ENCODE measurements around the gene SYPL1.

SYPL1 gene

GRCh38 chr7:106121189-106121810, 9.2 kb upstream of the SYPL1 start:
- no peak for DNase-seq

- DNase-seq: no peak
Measured at GRCh38 chr7:106120500-106120899, 8.4 kb upstream of the SYPL1 start.

- no peak for DNase-seq
Measured at GRCh38 chr7:106119719-106120118, 7.6 kb upstream of the SYPL1 start.

- DNase-seq: no peak
Measured at GRCh38 chr7:106117786-106118544, 5.9 kb upstream of the SYPL1 start.

- no peak for DNase-seq
Measured at GRCh38 chr7:106116161-106116704, 4.1 kb upstream of the SYPL1 start.

- no peak for DNase-seq
Measured at GRCh38 chr7:106114716-106115383, 2.7 kb upstream of the SYPL1 start.

- no peak for DNase-seq
Measured at GRCh38 chr7:106112972-106113421, 885 bp upstream of the SYPL1 start.

GRCh38 chr7:106111655-106112117, 426 bp downstream of the SYPL1 start:
- DNase-seq: peak; percentile 74

GRCh38 chr7:106110885-106111654, 1.0 kb downstream of the SYPL1 start:
- no peak for DNase-seq

GRCh38 chr7:106110238-106110560, 1.9 kb downstream of the SYPL1 start:
- no peak for DNase-seq

- no peak for DNase-seq
Measured at GRCh38 chr7:106109521-106110237, 2.4 kb downstream of the SYPL1 start.

- no peak for DNase-seq
Measured at GRCh38 chr7:106108991-106109390, 3.1 kb downstream of the SYPL1 start.

GRCh38 chr7:106104721-106105260, 7.3 kb downstream of the SYPL1 start:
- DNase-seq: no peak

- no peak for DNase-seq
Measured at GRCh38 chr7:106102387-106102966, 9.6 kb downstream of the SYPL1 start.

GRCh38 chr7:106101726-106102125, 10.4 kb downstream of the SYPL1 start:
- no peak for DNase-seq

GRCh38 chr7:106100863-106101629, 11.1 kb downstream of the SYPL1 start:
- no peak for DNase-seq

- no peak for DNase-seq
Measured at GRCh38 chr7:106099539-106099938, 12.6 kb downstream of the SYPL1 start.

- DNase-seq: no peak
Measured at GRCh38 chr7:106098889-106099288, 13.2 kb downstream of the SYPL1 start.

GRCh38 chr7:106095634-106096033, 16.5 kb downstream of the SYPL1 start:
- DNase-seq: no peak

- DNase-seq: no peak
Measured at GRCh38 chr7:106094780-106095179, 17.3 kb downstream of the SYPL1 start.

GRCh38 chr7:106092204-106092603, 19.9 kb downstream of the SYPL1 start:
- no peak for DNase-seq

Data from right forelimb (tissue), 1 donor.